Small intestine (tissue), 16 donors: ENCODE measurements around the gene GPC2. TPM values are rescaled to one million over a fixed set of nuclear protein-coding genes. Genes with fewer than 3 reads are reported as not detected.
A peak's percentile ranks its signal among the peaks of the same experiment; 100 is the strongest.
"Not testable (repeated sequence)": the region's sequence is repeated elsewhere in the genome, so short reads cannot be mapped to it uniquely, and the experiment has no call there.

ENCODE experiments used
- DNase-seq, 2 donors: peaks; one replicate each; pipeline versions ENCODE4 v3.0.0 to v3.0.0-alpha.2; 2013
- FAIRE-seq: peaks from 2 replicates; lab custom pipeline; 2012; peaks lifted over from hg19 to GRCh38; lab: Jason Lieb, UNC
- H3K27ac ChIP-seq, 3 donors: one replicate each; pipeline ENCODE4 v1.5.1; 2013; ENCODE audit warnings: low read length in 2 of 3, mild to moderate bottlenecking in 2 of 3, control low read depth in 1 of 3, inconsistent platforms in 1 of 3, low read depth in 1 of 3, moderate library complexity in 1 of 3
- H3K27me3 ChIP-seq, 3 donors: one replicate each; pipeline ENCODE4 v1.6.1; 2013; ENCODE audit warnings: low read length in 3 of 3, inconsistent platforms in 1 of 3; ENCODE audit not compliant: control insufficient read depth in 3 of 3, insufficient read depth in 3 of 3
- H3K36me3 ChIP-seq, 3 donors: one replicate each; pipeline ENCODE4 v1.6.1; 2013; ENCODE audit warnings: low read length in 3 of 3, inconsistent platforms in 1 of 3, low read depth in 1 of 3, mild to moderate bottlenecking in 1 of 3, moderate library complexity in 1 of 3; ENCODE audit not compliant: control insufficient read depth in 3 of 3, insufficient read depth in 2 of 3
- H3K4me1 ChIP-seq, 3 donors: one replicate each; pipeline ENCODE4 v1.6.1; 2013; ENCODE audit warnings: low read length in 2 of 3, inconsistent platforms in 1 of 3, low read depth in 1 of 3, mild to moderate bottlenecking in 1 of 3, moderate library complexity in 1 of 3; ENCODE audit not compliant: control insufficient read depth in 3 of 3, insufficient read depth in 2 of 3
- H3K4me3 ChIP-seq, 3 donors: one replicate each; pipeline ENCODE4 v1.5.1; 2013; ENCODE audit warnings: low read length in 3 of 3, control low read depth in 1 of 3, inconsistent platforms in 1 of 3, low read depth in 1 of 3, mild to moderate bottlenecking in 1 of 3, moderate library complexity in 1 of 3
- H3K9me3 ChIP-seq, 2 donors: one replicate each; pipeline ENCODE4 v1.6.1; 2013; ENCODE audit warnings: low read depth in 1 of 2, low read length in 1 of 2; ENCODE audit not compliant: control insufficient read depth in 2 of 2, insufficient read depth in 1 of 2
- WGBS, 3 donors: extraction: QIAGEN DNeasy Blood & Tissue Kit; methylation state at CpG; one replicate each; pipeline ENCODE4 v1.1.7; 2013; 5-methylcytosine and 5-hydroxymethylcytosine counted together
- long read RNA-seq, 10 donors: transcript quantifications; one replicate each; lab custom pipeline, GENCODE V29; 2026
- polyA plus RNA-seq, 4 donors: library from polyadenylated mRNA; stranded (reverse) in 3 of 4; unstranded in 1 of 4; fragments of 200-250 nt in 3 of 4; fragments of 120-200 nt in 1 of 4; gene quantifications; one replicate each; pipeline versions ENCODE4 v1.2.1 to v1.2.3, GENCODE V29; 2013
- donor health status: healthy with polysubstance abuse.
- donor health status: control.
- donor health status: control.
- donor health status: Bipolar disorder and iron deficiency.
- donor health status: healthy.

The GPC2 gene, protein sequence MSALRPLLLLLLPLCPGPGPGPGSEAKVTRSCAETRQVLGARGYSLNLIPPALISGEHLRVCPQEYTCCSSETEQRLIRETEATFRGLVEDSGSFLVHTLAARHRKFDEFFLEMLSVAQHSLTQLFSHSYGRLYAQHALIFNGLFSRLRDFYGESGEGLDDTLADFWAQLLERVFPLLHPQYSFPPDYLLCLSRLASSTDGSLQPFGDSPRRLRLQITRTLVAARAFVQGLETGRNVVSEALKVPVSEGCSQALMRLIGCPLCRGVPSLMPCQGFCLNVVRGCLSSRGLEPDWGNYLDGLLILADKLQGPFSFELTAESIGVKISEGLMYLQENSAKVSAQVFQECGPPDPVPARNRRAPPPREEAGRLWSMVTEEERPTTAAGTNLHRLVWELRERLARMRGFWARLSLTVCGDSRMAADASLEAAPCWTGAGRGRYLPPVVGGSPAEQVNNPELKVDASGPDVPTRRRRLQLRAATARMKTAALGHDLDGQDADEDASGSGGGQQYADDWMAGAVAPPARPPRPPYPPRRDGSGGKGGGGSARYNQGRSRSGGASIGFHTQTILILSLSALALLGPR
- polyA plus RNA-seq, result 1 to 10 TPM in 1 of 4 donors, under 1 TPM in 1, not detected in 2; 0.94 to 2.1 TPM
- long read RNA-seq, donor 1, partial matches to known transcripts, result 0 of 2 reads
- long read RNA-seq, donor 1, other reads (novel, unspliced or antisense), result 0 of 2 reads
- long read RNA-seq, donor 2, result 0 reads
- long read RNA-seq, donor 3, partial matches to known transcripts, result 6 of 7 reads
- long read RNA-seq, donor 3, other reads (novel, unspliced or antisense), result 0 of 7 reads
- long read RNA-seq, donor 4, result 0 reads
- long read RNA-seq, donor 5, result 0 reads
- long read RNA-seq, donor 6, result 0 reads
- long read RNA-seq, donor 7, partial matches to known transcripts, result 0 of 1 reads
- long read RNA-seq, donor 7, other reads (novel, unspliced or antisense), result 0 of 1 reads
- long read RNA-seq, donor 8, result 0 reads
- long read RNA-seq, donor 9, result 0 reads
- long read RNA-seq, donor 10, result 0 reads

DNA sequence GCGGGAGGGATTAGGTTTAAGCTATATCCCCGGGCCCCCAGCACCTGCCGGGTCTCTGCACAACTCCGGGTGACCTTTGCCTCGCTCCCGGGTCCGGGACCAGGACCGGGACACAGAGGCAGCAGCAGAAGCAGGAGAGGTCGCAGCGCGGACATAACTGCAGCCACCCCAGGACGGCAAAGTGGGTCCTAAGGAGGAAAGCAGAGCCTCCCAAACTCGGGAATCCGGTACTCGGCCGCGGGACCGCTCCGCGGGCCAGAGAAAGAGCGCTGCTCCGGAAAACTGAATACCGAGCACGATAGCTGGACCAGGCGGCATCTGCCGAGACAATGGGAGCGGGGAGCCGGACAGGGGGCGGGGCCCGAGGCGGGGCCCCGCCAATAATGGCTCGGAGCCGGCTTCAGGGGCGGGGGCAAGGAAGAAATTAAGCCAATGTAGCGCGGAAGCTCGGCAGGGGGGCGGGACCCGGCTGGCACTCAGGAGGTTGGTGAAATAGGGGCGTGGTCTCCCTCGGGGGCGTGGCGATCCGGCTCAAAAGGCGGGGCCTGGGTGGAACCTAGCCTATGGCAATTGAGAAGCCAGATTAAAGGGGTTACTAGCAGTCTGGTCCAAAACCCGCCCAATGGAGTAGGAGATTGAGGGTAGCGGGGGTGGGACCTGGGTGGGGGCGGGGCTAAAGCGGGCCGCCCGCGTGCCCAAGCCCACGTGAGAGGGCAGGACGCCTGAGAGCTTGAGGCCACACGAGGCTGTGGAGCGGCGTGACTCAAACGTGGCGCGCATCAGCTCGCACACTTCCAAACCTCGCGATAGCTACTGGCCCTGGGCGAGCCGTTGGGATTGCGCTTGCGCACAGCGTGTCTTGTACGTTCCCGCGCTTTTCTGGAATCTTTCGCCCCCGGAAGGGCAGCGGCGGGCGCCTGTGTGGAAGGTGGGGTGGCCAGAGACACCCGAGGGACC lies at the start of gene GPC2, which contains the start of gene STAG3:
Gene GPC2, minus strand, starts transcription at position 337 of the 957 bp plus-strand sequence. Its CDS starts 182 bp downstream, at position 155.
Gene STAG3, plus strand, starts transcription at position 874 of the 957 bp plus-strand sequence. CDS start 2,639 bp downstream, outside the sequence.
- Histone ChIP-seq H3K4me3 (peak within 1 kb of the TSS; percentile 22 to 56 (median 43)), H3K27ac (peak within 1 kb of the TSS in 1 of 3 donors; percentile 1), H3K36me3 (no peaks in the 10 kb centered on the region), H3K27me3 (peaks cover 0 to 22% (median 0%) of the 10 kb centered on the region in 3 donors), H3K4me1 (peaks cover 0 to 7% (median 0%) of the 10 kb centered on the region in 3 donors), H3K9me3 (peaks cover 0 to 7% of the 10 kb centered on the region in 2 donors)
- peak; percentile 94 for DNase-seq
- 4 to 12% (median 9%) methylated on average over 66 to 78 of the region's 78 CpGs for WGBS, 3 donors
- no peak for FAIRE-seq

- not testable (repeated sequence) for H3K27ac ChIP-seq, H3K27me3 ChIP-seq, H3K4me3 ChIP-seq, H3K9me3 ChIP-seq, H3K4me1 ChIP-seq, DNase-seq, FAIRE-seq
- H3K36me3 ChIP-seq, result peaks cover 0 to 48% (median 0%) of the 10 kb centered on the region in 3 donors
- 84 to 89% (median 87%) methylated on average over 6 of the region's 6 CpGs for WGBS, 3 donors
Measured at GRCh38 chr7:100224891-100225290, 47.7 kb upstream of the GPC2 start.

DNA sequence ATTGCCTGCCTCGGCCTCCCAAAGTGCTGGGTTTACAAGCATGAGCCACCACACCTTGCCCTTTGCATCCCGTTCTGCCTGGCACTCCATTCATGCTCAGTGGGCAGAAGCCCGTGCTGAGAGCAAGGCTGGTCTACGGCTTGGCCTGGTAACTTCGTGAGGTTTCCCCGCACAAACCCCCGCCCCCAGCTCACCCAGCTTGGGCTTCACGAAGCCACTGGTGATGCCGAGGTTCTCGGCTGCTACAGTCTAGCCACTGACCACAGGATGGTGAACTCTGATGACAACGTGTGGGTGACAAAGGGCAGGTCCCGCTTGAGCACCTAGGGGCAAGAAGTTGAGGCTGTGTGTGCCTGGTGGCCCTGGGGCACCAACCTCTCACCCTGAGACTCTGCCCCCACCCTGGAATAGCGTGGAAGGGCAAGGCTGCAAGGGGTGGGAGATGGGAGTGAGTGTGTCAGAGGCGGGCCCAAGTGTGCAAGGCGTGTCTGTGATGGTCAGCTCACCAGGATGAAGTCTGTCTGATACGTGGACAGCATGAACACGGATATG lies 46.3 kb upstream of the GPC2 start:
- not testable (repeated sequence) for FAIRE-seq, H3K9me3 ChIP-seq, H3K4me3 ChIP-seq, DNase-seq, H3K27ac ChIP-seq, H3K4me1 ChIP-seq, H3K27me3 ChIP-seq
- peaks cover 0 to 47% (median 0%) of the 10 kb centered on the region in 3 donors for H3K36me3 ChIP-seq
- 82 to 95% (median 91%) methylated on average over 15 to 17 of the region's 17 CpGs for WGBS, 3 donors

- H3K27ac ChIP-seq, result peak overlapping the region in 1 of 3 donors; percentile 91
- DNase-seq, result no peak
- WGBS, 3 donors, result 92 to 96% (median 95%) methylated on average over 12 to 13 of the region's 13 CpGs
- H3K27me3 ChIP-seq, result no peaks in the 10 kb centered on the region
- FAIRE-seq, result no peak
- no peak overlapping the region for H3K4me3 ChIP-seq
- H3K36me3 ChIP-seq, result peaks cover 0 to 45% (median 0%) of the 10 kb centered on the region in 3 donors
- no peaks in the 10 kb centered on the region for H3K4me1 ChIP-seq
- H3K9me3 ChIP-seq, result no peaks in the 10 kb centered on the region
Measured at GRCh38 chr7:100222445-100223132, 45.4 kb upstream of the GPC2 start.

GRCh38 chr7:100221767-100222444 lies 44.7 kb upstream of the GPC2 start:
- Histone ChIP-seq H3K4me1 (no peaks in the 10 kb centered on the region), H3K27me3 (no peaks in the 10 kb centered on the region), H3K4me3 (no peak overlapping the region), H3K27ac (peak overlapping the region; percentile 28 to 91 (median 65)), H3K9me3 (no peaks in the 10 kb centered on the region), H3K36me3 (peaks cover 0 to 45% (median 0%) of the 10 kb centered on the region in 3 donors)
- DNase-seq, result no peak
- 79 to 83% (median 82%) methylated on average over 14 of the region's 14 CpGs for WGBS, 3 donors
- FAIRE-seq, result no peak

GRCh38 chr7:100221231-100221718 lies 44.1 kb upstream of the GPC2 start:
- Histone ChIP-seq H3K36me3 (peaks cover 0 to 43% (median 0%) of the 10 kb centered on the region in 3 donors), H3K27ac (peak overlapping the region; percentile 28 to 91 (median 71)), H3K9me3 (no peaks in the 10 kb centered on the region), H3K4me3 (peak overlapping the region in 1 of 3 donors; percentile 44), H3K4me1 (no peaks in the 10 kb centered on the region), H3K27me3 (no peaks in the 10 kb centered on the region)
- FAIRE-seq, result no peak
- DNase-seq, result peak in 1 of 2 donors; percentile 58
- 72 to 80% (median 75%) methylated on average over 5 of the region's 5 CpGs for WGBS, 3 donors
